Adrenal gland (tissue), 5 donors: Measurements from ENCODE around the gene MTMR8.

Experiments
- POLR2A ChIP-seq, 2 donors: fragments of 450-650 bp; IDR thresholded peaks; one replicate each; pipeline ENCODE4 v1.6.1; 2017; ENCODE audit warnings: antibody characterized with exemption in 2 of 2, mild to moderate bottlenecking in 2 of 2, moderate library complexity in 1 of 2
- TF ChIP-seq, protein P1 (sequence below), 6 experiments: fragments of 450-650 bp in 4 of 6; fragments of 200-600 bp in 2 of 6; sonication (generic) in 1 of 6; IDR thresholded peaks; 1 replicate in 5 of 6; 2 replicates in 1 of 6; pipeline versions ENCODE4 v1.5.1 to v1.8.0; 2016 to 2021; ENCODE audit warnings: antibody characterized with exemption in 6 of 6, mild to moderate bottlenecking in 2 of 6, moderate library complexity in 1 of 6
- donor health status: DM: no; HTN: no; CAD: no.

- no peak for TF ChIP-seq POLR2A (IDR thresholded peaks at IDR 0.05)
- TF ChIP-seq, protein P1, sequence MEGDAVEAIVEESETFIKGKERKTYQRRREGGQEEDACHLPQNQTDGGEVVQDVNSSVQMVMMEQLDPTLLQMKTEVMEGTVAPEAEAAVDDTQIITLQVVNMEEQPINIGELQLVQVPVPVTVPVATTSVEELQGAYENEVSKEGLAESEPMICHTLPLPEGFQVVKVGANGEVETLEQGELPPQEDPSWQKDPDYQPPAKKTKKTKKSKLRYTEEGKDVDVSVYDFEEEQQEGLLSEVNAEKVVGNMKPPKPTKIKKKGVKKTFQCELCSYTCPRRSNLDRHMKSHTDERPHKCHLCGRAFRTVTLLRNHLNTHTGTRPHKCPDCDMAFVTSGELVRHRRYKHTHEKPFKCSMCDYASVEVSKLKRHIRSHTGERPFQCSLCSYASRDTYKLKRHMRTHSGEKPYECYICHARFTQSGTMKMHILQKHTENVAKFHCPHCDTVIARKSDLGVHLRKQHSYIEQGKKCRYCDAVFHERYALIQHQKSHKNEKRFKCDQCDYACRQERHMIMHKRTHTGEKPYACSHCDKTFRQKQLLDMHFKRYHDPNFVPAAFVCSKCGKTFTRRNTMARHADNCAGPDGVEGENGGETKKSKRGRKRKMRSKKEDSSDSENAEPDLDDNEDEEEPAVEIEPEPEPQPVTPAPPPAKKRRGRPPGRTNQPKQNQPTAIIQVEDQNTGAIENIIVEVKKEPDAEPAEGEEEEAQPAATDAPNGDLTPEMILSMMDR (IDR thresholded peaks at IDR 0.05) = no peak
These were observed 43.2 kb downstream of the MTMR8 start for GRCh38 chrX:64352081-64352480.
